Renal pelvis (tissue), 12 donors: ENCODE results near the gene S100A13. TPM values are rescaled to one million over a fixed set of nuclear protein-coding genes. Genes with fewer than 3 reads are reported as not detected.
"Not testable (repeated sequence)": the region's sequence is repeated elsewhere in the genome, so short reads cannot be mapped to it uniquely, and the experiment has no call there.

ENCODE experiments used
- DNase-seq: peaks from one replicate; pipeline ENCODE4 v3.0.0-alpha.2; 2013
- long read RNA-seq, 16 experiments: transcript quantifications; one replicate each; lab custom pipeline, GENCODE V29; 2026
- polyA plus RNA-seq, 3 donors: library from polyadenylated mRNA; unstranded; fragments of 120-200 nt; gene quantifications; one replicate each; pipeline ENCODE4 v1.2.1, GENCODE V29; 2013; ENCODE audit not compliant: insufficient read length in 3 of 3

Gene S100A13
- polyA plus RNA-seq = 100 to 1,000 TPM; 164 to 188 (median 168) TPM
- long read RNA-seq, donor 1, transcript S100A13-203 (3 exons, 579 nt) = major isoform, 42 of 144 reads
- long read RNA-seq, donor 1, partial matches to known transcripts = 98 of 144 reads
- long read RNA-seq, donor 1, other reads (novel, unspliced or antisense) = 0 of 144 reads
- long read RNA-seq, donor 2, transcript S100A13-203 (3 exons, 579 nt) = major isoform, 45 of 296 reads
- long read RNA-seq, donor 2, partial matches to known transcripts = 182 of 296 reads
- long read RNA-seq, donor 2, other reads (novel, unspliced or antisense) = 64 of 296 reads
- long read RNA-seq, donor 3, transcript S100A13-203 (3 exons, 579 nt) = major isoform, 35 of 124 reads
- long read RNA-seq, donor 3, partial matches to known transcripts = 89 of 124 reads
- long read RNA-seq, donor 3, other reads (novel, unspliced or antisense) = 0 of 124 reads
- long read RNA-seq, donor 4, transcript S100A13-203 (3 exons, 579 nt) = major isoform, 42 of 198 reads
- long read RNA-seq, donor 4, partial matches to known transcripts = 151 of 198 reads
- long read RNA-seq, donor 4, other reads (novel, unspliced or antisense) = 0 of 198 reads
- long read RNA-seq, donor 5, transcript S100A13-203 (3 exons, 579 nt) = major isoform, 23 of 170 reads
- long read RNA-seq, donor 5, partial matches to known transcripts = 118 of 170 reads
- long read RNA-seq, donor 5, other reads (novel, unspliced or antisense) = 28 of 170 reads
- long read RNA-seq, donor 6, transcript S100A13-203 (3 exons, 579 nt) = major isoform, 38 of 141 reads
- long read RNA-seq, donor 6, partial matches to known transcripts = 102 of 141 reads
- long read RNA-seq, donor 6, other reads (novel, unspliced or antisense) = 0 of 141 reads
- long read RNA-seq, donor 7, transcript S100A13-203 (3 exons, 579 nt) = major isoform, 37 of 258 reads
- long read RNA-seq, donor 7, partial matches to known transcripts = 178 of 258 reads
- long read RNA-seq, donor 7, other reads (novel, unspliced or antisense) = 42 of 258 reads
- long read RNA-seq, donor 8, partial matches to known transcripts = 48 of 50 reads
- long read RNA-seq, donor 8, other reads (novel, unspliced or antisense) = 0 of 50 reads
- long read RNA-seq, donor 9, transcript S100A13-203 (3 exons, 579 nt) = major isoform, 42 of 201 reads
- long read RNA-seq, donor 9, partial matches to known transcripts = 154 of 201 reads
- long read RNA-seq, donor 9, other reads (novel, unspliced or antisense) = 0 of 201 reads
- long read RNA-seq, donor 10, transcript S100A13-202 (3 exons, 547 nt) = minor isoform, 6 of 150 reads
- long read RNA-seq, donor 10, transcript S100A13-203 (3 exons, 579 nt) = major isoform, 36 of 150 reads
- long read RNA-seq, donor 10, partial matches to known transcripts = 107 of 150 reads
- long read RNA-seq, donor 10, other reads (novel, unspliced or antisense) = 0 of 150 reads
- long read RNA-seq, donor 11, transcript S100A13-203 (3 exons, 579 nt) = major isoform, 22 of 181 reads
- long read RNA-seq, donor 11, partial matches to known transcripts = 128 of 181 reads
- long read RNA-seq, donor 11, other reads (novel, unspliced or antisense) = 29 of 181 reads
- long read RNA-seq, donor 12, transcript S100A13-203 (3 exons, 579 nt) = major isoform, 52 of 182 reads
- long read RNA-seq, donor 12, partial matches to known transcripts = 125 of 182 reads
- long read RNA-seq, donor 12, other reads (novel, unspliced or antisense) = 0 of 182 reads
- long read RNA-seq, donor 13, transcript S100A13-203 (3 exons, 579 nt) = major isoform, 29 of 119 reads
- long read RNA-seq, donor 13, partial matches to known transcripts = 89 of 119 reads
- long read RNA-seq, donor 13, other reads (novel, unspliced or antisense) = 0 of 119 reads
- long read RNA-seq, donor 14 = 0 reads
- long read RNA-seq, donor 15, transcript S100A13-202 (3 exons, 547 nt) = minor isoform, 5 of 126 reads
- long read RNA-seq, donor 15, transcript S100A13-203 (3 exons, 579 nt) = major isoform, 26 of 126 reads
- long read RNA-seq, donor 15, partial matches to known transcripts = 93 of 126 reads
- long read RNA-seq, donor 15, other reads (novel, unspliced or antisense) = 0 of 126 reads
- long read RNA-seq, donor 16, transcript S100A13-203 (3 exons, 579 nt) = major isoform, 46 of 286 reads
- long read RNA-seq, donor 16, partial matches to known transcripts = 187 of 286 reads
- long read RNA-seq, donor 16, other reads (novel, unspliced or antisense) = 49 of 286 reads

GRCh38 chr1:153626904-153627714 is at the start of gene S100A13:
TSS of gene S100A13 (minus strand) at chr1:153627505. CDS start at chr1:153626472, 1,033 bp downstream.
- peak; percentile 91 for DNase-seq

- DNase-seq = no peak
Observed at GRCh38 chr1:153673511-153673910, 46.2 kb upstream of the S100A13 start.

DNA sequence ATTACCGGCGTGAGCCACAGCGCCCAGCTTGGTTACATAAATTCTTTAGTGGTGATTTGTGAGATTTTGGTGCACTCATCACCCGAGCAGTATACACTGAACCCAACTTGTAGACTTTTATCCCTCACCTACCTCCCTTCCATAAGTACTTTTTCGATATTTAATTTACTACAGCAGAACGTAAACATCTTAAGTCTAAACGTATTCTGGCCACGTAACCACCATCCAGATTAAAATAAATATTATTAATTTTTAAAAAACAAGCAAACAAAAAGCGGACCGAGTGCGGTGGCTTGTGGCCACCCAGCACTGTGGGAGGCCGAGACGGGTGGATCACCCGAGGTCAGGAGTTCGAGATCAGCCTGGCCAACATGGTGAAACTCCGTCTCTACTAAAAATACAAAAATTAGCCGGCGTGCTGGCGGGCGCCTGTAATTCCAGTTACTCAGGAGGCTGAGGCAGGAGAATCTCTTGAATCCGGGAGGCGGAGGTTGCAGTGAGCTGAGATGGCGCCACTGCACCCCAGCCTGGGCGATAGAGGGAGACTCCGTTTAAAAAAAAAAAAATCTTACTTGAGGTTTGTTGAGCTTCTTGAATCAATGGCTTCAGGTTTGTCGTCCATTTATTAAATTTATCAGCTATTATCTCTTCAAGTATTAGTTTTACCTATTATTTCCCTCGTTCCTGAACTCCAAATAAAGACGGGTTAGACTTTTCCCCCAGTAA is 44.5 kb upstream of the S100A13 start:
- DNase-seq = not testable (repeated sequence)

GRCh38 chr1:153670859-153671627 is 43.7 kb upstream of the S100A13 start, which contains the start of gene ILF2:
TSS of gene ILF2 (minus strand) at chr1:153670993. CDS start at chr1:153670922, 71 bp downstream.
- DNase-seq = peak; percentile 100

- no peak for DNase-seq
Observed at GRCh38 chr1:153670257-153670858, 43.1 kb upstream of the S100A13 start.

DNA sequence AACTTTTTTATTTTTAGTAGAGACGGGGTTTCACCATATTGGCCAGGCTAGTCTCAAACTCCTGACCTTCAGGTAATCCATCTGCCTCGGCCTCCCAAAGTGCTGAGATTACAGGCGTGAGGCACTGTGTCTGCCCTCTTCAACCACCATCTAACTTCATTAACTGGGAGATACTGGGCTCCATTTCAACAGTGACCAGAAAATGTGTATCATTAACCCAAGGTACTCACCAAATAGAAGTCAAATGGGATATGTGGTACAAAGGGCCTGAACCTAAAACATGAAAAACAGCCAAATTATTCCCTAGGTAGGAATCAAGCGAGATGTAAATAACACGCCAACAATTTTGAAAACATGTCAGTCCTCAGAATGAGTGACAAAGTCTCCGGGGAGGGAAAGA is 42.3 kb upstream of the S100A13 start:
- DNase-seq = no peak

DNA sequence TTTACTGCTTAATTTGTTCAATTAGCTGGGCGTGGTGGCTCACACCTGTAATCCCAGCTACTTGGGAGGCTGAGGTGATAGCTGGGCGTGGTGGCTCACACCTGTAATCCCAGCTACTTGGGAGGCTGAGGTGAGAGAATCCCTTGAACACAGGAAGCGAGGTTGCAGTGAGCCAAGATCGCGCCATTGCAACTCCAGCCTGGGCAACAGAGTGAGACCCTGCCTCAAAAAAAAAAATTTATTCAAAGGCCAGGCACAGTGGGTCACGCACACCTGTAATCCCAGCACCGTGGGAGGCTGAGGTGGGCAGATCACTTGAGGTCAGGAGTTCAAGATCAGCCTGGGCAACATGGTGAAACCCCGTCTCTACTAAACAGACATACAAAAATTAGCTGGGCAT is 41.4 kb upstream of the S100A13 start:
- DNase-seq = not testable (repeated sequence)

- no peak for DNase-seq
Observed at GRCh38 chr1:153667439-153667838, 40.1 kb upstream of the S100A13 start.

DNA sequence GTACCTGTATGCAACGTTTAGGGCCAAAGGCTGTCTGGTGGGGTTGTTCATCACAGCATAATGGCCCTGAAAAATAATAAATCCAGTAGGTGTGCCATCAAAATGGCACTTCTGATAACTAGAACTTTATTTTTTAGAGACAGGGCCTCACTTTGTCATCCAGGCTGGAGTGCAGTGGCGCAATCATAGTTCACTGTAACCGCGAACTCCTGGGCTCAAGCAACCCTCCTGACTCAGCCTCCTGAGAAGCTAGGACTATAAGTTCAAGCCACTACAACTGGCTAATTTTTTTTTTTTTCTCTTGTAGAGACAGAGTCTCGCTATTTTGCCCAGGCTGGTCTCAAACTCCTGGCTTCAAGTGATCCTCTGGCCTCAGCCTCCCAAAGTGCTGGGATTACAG is 35.9 kb upstream of the S100A13 start:
- no peak for DNase-seq

GRCh38 chr1:153662269-153662668 is 35.0 kb upstream of the S100A13 start:
- DNase-seq = no peak

DNA sequence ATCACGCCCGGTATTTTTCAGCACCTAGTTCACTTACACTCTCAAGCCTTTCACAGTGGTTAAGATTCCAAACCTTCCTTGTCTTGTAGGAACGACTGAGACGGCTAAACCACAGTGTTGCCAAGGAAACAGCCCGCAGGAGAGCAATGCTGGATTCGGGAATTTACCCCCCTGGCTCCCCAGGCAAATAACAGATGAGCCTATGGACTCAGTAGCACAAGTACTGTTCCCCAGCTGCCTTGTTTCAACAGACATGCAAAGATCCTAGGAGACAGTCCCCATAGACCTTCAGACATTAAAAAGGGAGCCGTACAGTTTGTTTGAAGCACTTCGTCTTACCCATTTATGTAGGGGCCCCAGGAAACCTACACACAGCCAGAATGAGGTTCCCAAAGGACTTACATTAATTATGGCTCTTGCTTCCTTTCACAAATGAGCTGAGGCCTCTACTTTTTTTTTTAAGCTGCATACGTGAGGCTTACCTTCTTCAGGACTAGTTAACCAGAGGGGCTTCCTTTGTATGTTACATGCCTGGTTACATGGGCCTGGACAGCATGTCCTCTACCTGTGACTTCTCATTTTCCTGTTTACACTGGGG is 33.9 kb upstream of the S100A13 start:
- no peak for DNase-seq

DNA sequence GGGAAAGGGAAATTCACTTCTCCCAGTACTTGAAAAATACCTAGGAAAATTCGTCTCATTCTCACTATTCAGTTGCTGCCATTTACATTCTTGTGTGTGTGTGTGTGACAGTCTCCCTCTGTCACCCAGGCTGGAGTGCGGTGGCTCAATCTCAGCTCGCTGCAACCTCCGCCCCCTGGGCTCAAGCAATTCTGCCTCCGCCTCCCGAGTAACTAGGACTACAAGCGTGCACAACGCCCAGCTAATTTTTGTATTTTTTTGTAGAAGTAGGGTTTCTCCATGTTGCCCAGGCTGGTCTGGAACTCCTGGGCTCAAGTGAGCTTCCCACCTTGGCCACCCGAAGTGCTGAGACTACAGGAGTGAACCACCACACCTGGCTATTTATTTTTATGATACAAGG is 32.4 kb upstream of the S100A13 start:
- DNase-seq = no peak

DNA sequence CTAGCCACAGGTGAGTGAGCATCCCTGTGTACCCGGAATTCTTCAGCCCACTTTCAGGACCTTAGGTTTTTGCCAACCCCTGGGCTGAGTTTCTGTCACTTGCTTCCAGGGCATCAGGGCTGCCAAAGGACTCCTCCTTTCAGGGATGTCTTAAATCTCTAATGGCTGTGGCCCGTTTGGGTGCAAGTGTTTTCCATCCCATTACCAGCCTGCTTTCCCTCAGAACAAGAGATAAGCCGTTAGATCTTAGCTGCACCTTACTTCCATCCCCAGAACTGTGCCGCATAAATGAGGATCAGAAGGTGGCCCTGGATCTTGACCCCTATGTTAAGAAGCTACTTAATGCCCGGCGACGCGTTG is 31.9 kb upstream of the S100A13 start:
- DNase-seq = no peak

- DNase-seq = peak; percentile 92
Observed at GRCh38 chr1:153658400-153659174, 31.3 kb upstream of the S100A13 start, which contains the start of gene SNAPIN. TSS of gene SNAPIN (plus strand) at chr1:153658703. CDS start at chr1:153658744, 41 bp downstream.

GRCh38 chr1:153655333-153655732 is 28.0 kb upstream of the S100A13 start:
- no peak for DNase-seq
